ENCODE measurements around the gene KCNK4.
"Not testable (repeated sequence)": the region's sequence is repeated elsewhere in the genome, so short reads cannot be mapped to it uniquely, and the experiment has no call there.

The KCNK4 gene

GRCh38 chr11:64291262-64291751 lies at the start of gene KCNK4:
TSS of gene KCNK4 (plus strand) at chr11:64291302. CDS start at chr11:64293019, 1,717 bp downstream.
- no peak for DNase-seq

DNA sequence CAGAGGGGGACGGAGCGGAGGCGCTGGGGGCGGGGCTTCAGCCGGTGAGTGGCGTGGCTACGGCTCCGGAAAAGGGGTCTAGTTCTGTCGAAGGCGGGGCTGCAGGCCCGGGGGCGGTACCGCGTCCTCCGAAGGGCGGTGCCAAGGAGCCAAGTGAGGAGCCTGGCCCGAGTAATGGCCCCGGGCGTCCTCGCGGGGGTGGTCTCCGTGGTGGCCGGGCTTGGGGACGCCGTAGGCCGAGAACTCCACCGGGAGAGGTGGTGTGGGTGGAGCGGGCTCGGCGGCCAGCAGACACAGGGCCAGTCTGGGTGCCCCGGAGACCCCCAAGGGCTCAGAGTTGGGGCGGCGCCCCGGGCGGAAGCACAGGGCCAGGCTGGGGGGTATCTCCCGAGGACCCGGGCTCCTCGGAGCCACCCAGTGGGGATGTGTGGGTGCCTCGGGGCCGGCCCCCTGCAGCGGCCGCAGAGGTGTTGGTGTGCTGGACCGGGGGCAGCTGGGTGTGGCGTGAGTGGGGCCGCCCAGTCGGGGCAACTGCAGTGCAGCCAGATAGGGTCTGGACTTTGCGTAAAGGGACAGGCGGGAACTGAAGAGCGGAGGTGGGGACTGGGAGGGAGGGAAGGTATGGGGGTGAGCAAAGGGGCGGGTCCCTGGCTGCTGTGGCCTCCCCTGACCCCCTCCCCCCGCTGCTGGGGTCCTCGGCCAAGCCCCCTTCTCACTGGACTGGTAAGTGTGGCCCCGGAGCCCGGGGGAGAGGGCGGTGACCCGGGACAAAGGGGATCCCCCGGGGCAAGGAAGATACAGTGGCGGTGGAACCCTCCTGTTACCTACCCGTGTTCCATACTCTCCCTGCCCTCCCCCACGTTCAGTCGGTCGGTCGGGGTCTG lies 49.4 kb upstream of the KCNK4 start:
- no peak for DNase-seq

DNA sequence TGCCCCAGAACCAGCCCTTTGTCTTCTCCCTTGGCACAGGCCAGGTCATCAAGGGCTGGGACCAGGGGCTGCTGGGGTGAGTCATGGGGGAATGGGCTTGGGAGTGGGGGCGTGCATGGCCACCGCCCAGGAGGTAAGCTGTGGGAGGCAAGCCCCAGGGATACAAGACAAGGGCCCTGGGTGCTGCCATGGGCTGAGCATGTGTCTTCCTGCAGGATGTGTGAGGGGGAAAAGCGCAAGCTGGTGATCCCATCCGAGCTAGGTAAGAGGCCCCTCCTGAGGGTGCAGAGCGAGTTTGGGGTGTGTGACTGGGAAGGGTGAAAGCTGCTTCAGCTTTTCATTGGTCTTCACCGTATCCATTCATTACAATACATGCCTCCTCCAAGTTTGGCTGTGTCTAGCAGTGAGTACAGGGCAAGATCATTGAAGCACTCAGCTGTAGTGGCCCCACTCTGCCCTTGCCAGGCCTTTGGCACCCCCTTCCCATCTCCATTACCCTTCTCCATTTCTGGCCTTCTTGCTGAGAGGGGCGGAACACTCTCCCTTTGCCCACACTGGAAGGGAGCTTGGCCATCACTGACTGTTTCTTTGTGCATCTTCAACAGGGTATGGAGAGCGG lies 47.8 kb upstream of the KCNK4 start:
- no peak for DNase-seq

- DNase-seq, result no peak
These were observed 47.0 kb upstream of the KCNK4 start for GRCh38 chr11:64244107-64244506.

DNA sequence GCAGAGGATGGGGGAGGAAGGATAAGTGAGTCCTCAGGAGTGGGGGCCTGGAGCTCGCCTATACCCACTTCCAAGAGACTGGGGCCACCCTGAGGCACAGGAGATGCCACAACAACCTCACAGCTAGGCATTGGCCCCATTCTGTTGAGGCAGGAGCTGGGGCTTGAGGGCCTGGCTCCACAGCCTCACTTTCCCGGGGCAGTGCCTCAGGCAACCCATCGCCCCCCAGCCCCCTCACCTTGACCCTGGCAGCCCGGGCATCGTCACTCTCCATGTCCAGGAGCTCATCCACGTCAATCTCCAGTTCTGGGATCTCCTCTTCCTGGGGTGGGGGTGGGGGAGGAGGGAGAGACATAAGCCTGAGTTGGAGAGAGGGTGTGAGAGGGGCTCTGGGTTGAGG lies 46.1 kb upstream of the KCNK4 start:
- no peak for DNase-seq

- DNase-seq, result no peak
These were observed 45.7 kb upstream of the KCNK4 start for GRCh38 chr11:64245401-64245796.

- peak; percentile 26 for DNase-seq
These were observed 45.1 kb upstream of the KCNK4 start for GRCh38 chr11:64245797-64246620.

- not testable (repeated sequence) for DNase-seq
These were observed 44.6 kb upstream of the KCNK4 start for GRCh38 chr11:64246621-64246870.

DNA sequence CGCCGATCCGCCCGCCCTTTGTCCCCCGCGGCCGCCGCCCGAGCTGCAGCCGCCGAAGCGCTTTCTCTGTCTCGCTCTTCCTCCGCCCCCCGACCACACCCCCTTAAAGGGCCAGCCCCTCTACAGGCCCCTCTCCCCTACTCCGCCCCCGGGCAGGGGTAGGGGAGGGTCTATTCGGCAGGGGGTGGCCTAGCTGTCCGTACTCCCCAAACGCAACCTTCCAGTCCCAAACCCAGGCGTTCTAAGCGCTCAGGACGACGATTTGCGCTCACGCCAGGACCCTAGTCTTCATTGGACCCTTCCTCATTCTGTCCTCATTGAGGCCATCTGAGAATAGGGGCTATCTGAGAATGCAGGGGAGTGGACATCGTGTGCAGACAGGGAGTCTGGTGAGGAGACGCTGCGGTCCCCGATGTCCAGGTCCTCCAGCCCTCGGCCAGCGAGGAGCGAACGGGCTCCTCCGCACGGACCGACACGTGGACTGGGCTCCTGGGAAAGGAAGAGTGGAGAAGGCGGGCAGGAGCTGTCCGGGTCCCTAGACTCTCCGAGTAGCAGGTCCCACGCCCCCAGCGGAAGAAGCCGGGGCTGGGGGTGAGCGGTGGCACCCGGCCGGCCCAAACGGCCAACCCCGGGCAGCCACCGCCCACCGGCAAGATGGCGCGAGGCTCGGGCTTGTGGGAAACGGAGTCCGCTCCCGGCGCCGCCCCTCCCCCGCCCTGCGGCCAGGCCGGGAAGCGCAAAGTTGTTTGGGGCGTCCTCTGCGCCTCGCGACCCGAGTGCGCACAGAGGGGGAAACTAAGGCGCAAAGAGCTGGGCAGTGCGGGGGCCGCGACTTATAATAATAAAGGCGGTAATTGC lies 44.0 kb upstream of the KCNK4 start, which contains the start of gene PPP1R14B:
TSS of gene PPP1R14B (minus strand) at position 73 of the 858 bp plus-strand sequence. CDS start 270 bp downstream, outside the sequence.
- DNase-seq, result peak; percentile 60

- peak; percentile 53 for DNase-seq
These were observed 43.2 kb upstream of the KCNK4 start for GRCh38 chr11:64247729-64248531.

DNA sequence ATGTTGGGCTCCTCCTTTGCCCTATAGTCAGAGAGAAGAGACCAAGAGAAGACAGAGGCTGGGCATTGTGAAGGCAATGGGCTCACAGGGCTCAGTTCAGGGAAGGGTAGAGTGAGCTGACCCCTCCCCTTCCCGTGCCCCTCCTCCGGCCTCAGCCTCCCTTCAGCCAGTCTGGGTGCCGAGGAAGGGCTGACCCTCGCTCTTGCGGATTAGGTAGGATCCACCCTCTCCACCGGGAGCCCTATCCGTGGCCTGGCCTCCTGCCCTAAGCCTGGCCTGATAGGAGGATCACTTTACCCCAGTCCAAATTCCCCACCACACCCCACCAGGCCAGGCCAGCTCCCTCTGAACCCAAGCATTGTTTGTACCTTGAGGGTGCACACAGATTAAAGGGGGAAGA lies 42.5 kb upstream of the KCNK4 start:
- no peak for DNase-seq

DNA sequence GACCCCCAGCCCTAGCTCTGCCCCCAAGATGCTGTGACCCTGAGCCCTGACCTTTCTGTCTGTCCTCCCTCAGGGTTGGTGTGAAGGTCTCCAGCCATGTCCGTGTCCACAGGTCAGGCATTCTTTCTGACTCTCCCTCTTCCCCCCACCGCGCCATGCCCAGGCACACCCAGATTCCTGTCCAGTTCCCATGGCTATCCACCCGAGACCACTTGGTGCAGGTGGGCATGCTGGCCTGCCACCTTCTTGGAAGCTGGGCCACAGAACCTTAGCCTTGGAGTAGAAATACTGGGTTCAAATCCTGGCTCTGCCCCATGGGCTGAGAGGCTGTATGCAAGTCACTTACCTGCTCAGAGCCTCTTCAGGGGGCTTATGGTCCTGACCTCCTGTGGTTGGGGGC lies 42.1 kb upstream of the KCNK4 start:
- no peak for DNase-seq

DNA sequence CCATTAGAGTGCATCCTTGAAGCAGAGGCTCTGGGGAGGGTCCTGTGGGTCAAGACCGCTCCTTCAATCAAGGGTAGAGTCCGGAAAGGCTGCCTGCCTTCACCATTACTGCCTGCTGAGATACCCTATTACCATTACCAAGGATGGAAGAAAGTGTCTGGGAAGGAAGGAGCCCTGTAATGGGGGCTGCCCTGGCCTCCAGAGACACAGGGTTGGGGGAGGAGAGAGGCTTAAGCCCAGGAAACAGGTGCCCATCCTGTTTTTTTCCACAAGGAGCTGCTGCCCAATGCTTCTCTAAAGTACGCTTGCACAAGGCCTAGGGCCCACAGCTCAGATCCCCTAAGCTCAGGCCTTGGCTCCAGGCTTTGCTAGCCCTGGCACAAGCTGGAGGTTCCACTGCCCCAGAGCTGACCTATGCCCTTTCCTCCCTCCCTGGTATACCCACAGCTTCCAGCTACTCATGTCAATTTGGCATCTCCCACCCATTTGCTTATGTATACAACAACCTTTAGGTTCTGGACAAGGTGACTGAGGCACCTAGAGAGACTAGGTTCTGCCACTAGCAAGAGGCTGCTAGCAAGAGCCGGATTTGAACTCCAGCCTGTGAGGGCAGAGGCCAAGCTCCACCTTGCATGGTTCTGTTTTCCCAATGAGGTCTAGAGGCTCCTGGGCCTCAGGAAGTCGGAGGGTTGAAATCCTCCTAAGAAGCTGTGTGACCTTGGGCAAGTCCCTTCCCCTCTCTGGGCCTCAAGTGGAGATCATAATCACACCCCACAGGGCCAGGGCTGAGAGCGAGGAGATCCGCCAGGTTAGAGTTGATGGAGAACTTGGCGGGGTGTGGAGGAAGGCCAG lies 41.3 kb upstream of the KCNK4 start:
- DNase-seq, result no peak

- peak; percentile 73 for DNase-seq
These were observed 40.6 kb upstream of the KCNK4 start for GRCh38 chr11:64250415-64251015.

DNA sequence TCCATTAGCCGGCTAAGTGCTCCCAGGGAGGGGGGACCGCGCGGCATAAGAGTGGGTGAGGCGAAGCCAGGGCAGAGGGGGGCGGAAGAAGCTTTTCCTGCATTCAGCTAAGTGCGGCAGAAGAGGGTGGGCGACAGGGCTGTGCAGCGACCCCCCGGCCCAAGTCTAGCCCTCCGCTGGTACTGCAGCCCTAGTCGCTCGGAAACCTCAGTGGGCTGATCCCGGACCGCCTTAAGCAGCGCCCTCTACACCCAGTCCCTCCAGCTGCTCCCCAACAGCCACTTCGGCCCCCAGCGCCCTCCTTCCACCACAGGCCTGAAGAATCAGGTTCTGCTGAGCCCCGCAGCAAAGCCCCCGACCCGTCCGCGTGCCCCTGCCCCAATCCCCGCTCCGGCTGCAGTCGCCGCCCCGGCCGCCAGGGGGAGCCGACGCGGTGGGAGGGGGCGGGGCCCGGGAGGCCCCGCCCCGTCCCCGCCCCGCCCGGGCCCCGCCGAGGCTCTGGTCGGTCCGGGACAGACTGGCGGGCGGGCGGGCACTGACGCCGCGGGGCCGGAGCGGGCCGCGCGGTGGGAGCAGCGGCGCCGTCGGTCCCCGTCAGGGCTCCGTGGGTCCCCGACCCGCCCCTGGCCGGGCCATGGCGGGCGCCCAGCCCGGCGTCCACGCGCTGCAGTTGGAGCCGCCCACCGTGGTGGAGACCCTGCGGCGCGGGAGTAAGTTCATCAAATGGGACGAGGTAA lies 39.9 kb upstream of the KCNK4 start, which contains the start of gene PLCB3:
TSS of gene PLCB3 (plus strand) at position 515 of the 737 bp plus-strand sequence. CDS start at position 635, 120 bp downstream.
- peak; percentile 73 for DNase-seq

GRCh38 chr11:64251753-64252002 lies 39.4 kb upstream of the KCNK4 start:
- no peak for DNase-seq

GRCh38 chr11:64252003-64252872 lies 38.9 kb upstream of the KCNK4 start:
- peak; percentile 45 for DNase-seq

DNA sequence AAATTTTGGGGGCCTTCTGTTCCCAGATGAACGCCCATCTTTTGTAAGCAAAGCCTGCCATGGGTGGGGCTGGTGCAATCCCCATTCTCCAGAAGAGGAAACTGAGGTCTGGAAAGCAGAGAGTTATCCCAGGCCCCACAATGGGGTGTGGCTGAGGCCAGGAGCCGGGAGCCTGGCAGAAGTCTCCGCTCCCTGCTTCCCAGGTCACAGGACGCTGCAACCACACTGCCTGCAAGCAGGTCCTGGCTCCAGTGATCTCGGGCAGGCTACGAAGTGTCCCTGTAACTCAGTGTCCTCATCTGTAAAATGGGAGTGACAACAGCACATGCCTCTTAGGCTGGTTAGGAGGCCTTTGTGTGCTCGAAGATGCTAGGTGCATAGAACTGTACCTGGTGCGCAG lies 38.1 kb upstream of the KCNK4 start:
- no peak for DNase-seq

DNA sequence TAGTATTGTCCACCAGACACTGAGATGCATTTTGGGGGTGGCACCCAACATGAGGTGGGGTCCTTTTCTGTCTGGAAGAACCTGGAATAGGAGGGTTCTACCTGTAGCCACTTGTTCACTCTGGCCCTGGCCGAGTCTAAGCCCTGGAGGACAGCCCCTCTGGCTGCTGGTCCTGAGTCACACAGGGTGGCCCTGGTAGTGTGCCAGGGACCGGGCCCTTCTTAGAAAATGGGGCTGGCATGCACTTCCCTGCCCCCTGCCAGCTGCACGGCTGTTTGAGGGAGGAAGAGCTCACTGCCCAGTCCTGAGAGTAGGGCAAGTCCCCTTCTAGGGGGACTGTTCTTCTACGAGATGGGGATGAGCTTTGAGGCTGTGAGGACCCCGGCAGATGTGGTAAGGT lies 37.6 kb upstream of the KCNK4 start:
- DNase-seq, result no peak
